Chondrocyte (in vitro differentiated cells): ENCODE measurements around the gene SLC35A5. TPM values are rescaled to one million over a fixed set of nuclear protein-coding genes. Genes with fewer than 3 reads are reported as not detected.

Experiments used
- DNase-seq: peaks from one replicate; pipeline ENCODE4 v3.0.0; 2021; ENCODE audit warnings: mixed read lengths, low spot score
- H3K27ac Mint-ChIP-seq: one replicate; pipeline ENCODE4 v1.8.0; 2021; ENCODE audit warnings: mild to moderate bottlenecking, moderate library complexity, mixed read lengths; ENCODE audit not compliant: unreplicated experiment
- H3K27me3 Mint-ChIP-seq: 2 replicates; pipeline ENCODE4 v1.8.0; 2021; ENCODE audit warnings: low read depth, mixed read lengths
- H3K36me3 Mint-ChIP-seq: 2 replicates; pipeline ENCODE4 v1.8.0; 2021; ENCODE audit warnings: low read depth, mixed read lengths
- H3K4me1 Mint-ChIP-seq: 2 replicates; pipeline ENCODE4 v1.8.0; 2021; ENCODE audit warnings: low read depth, mild to moderate bottlenecking, mixed read lengths
- H3K4me3 Mint-ChIP-seq: one replicate; pipeline ENCODE4 v1.8.0; 2021; ENCODE audit warnings: mild to moderate bottlenecking, moderate library complexity, mixed read lengths; ENCODE audit not compliant: unreplicated experiment
- H3K9me3 Mint-ChIP-seq: 2 replicates; pipeline ENCODE4 v1.8.0; 2021; ENCODE audit warnings: low read depth, mixed read lengths
- total RNA-seq: library from RNA; stranded (reverse); gene quantifications from 3 replicates; pipeline ENCODE4 v1.2.1, GENCODE V29; 2021
- TF ChIP-seq, protein P1 (sequence below): fragments of 200-600 bp; sonication (generic); IDR thresholded peaks from 2 replicates; pipeline ENCODE4 v1.5.0; 2021; ENCODE audit warnings: antibody characterized with exemption, mild to moderate bottlenecking, moderate library complexity

SLC35A5 gene
- total RNA-seq, 1 donor from 2014 or later = 46.4 TPM

DNA sequence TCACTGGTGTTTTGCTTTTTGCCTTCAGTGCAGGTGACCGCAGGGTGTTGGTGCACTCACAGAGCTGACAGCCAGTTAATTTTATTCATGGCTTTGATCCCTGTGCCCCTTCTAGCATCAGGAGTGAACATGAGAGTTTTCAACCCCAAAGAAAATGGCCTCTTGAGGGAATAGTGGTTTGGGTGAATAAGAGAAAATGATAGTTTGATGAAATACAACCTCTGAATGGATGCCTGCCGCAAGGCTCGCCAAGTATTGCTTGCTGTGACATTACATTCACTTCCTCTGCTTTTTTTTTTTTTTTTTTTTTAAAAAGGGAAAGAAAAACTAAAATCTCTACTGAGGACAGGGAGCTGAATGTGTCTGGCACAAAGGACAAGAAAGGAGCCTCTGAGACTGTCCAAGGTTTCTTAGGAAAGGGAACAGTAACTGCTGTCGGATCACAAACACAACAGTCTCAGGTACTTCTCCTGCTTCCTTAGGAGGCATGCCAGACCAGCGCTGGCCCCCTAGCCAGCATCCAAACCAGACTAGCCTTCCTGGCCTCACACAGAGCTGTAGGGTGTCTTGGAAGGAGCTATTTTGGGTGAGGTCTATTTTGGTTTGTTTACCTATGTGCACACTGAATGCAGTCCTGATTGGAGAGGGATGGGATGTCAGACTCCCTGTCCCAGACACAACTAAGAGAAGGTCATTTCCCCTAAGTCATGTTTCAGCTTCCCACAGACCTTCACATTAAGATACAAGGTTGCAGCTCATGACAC lies 50.1 kb downstream of the SLC35A5 start:
- TF ChIP-seq, protein P1, sequence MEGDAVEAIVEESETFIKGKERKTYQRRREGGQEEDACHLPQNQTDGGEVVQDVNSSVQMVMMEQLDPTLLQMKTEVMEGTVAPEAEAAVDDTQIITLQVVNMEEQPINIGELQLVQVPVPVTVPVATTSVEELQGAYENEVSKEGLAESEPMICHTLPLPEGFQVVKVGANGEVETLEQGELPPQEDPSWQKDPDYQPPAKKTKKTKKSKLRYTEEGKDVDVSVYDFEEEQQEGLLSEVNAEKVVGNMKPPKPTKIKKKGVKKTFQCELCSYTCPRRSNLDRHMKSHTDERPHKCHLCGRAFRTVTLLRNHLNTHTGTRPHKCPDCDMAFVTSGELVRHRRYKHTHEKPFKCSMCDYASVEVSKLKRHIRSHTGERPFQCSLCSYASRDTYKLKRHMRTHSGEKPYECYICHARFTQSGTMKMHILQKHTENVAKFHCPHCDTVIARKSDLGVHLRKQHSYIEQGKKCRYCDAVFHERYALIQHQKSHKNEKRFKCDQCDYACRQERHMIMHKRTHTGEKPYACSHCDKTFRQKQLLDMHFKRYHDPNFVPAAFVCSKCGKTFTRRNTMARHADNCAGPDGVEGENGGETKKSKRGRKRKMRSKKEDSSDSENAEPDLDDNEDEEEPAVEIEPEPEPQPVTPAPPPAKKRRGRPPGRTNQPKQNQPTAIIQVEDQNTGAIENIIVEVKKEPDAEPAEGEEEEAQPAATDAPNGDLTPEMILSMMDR = no peak
- Mint-ChIP-seq H3K36me3 (peaks cover 56% of the 10 kb centered on the region), H3K27me3 (no peaks in the 10 kb centered on the region), H3K4me1 (peaks cover 21% of the 10 kb centered on the region), H3K9me3 (no peaks in the 10 kb centered on the region), H3K4me3 (no peak overlapping the region), H3K27ac (peak overlapping the region; percentile 68)
- DNase-seq = no peak

DNA sequence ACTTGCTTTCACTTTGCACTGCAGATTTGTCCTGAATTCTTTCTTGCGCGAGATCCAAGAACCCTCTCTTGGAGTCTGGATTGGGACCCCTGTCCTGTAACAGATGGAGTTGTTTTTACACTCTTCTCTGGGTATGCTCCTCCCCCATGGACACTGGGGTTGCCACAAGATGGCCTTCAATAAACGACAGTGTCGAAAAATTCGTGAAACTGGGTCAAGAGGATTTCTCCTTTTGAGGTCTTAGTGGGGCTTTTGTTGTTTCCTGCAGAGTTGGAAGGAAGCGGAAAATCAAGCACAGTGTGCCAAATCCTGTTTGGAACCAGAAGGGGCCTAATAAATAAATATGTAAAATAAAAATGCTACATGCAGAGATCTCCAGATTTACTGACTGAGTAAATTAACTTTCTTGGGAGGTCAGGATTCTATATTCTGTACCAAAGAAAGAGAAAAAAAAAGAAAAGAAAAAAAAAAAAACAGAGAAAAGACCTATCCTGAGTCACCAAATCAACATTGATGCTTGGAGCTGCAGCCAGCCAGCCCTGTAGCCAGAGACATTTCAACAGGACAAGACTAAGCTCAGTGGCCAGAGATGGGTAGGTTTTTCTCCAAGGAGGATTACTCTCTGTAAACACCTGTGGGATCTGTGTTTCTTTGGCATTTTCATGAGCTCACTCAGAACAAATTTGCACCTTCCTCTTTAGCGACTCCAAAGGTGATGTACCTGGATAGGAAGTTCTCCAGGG lies 54.3 kb downstream of the SLC35A5 start:
- no peaks in the 10 kb centered on the region for H3K27me3 Mint-ChIP-seq
- H3K36me3 Mint-ChIP-seq = peaks cover 48% of the 10 kb centered on the region
- peaks cover 30% of the 10 kb centered on the region for H3K4me1 Mint-ChIP-seq
- H3K4me3 Mint-ChIP-seq = no peak overlapping the region
- no peaks in the 10 kb centered on the region for H3K9me3 Mint-ChIP-seq
- TF ChIP-seq, protein P1 = no peak
- H3K27ac Mint-ChIP-seq = peak overlapping the region; percentile 47
- no peak for DNase-seq

GRCh38 chr3:112617285-112617684 lies 55.4 kb downstream of the SLC35A5 start:
- Mint-ChIP-seq H3K4me1 (peaks cover 26% of the 10 kb centered on the region), H3K4me3 (no peak overlapping the region), H3K27ac (no peak overlapping the region), H3K36me3 (peaks cover 48% of the 10 kb centered on the region), H3K9me3 (no peaks in the 10 kb centered on the region), H3K27me3 (no peaks in the 10 kb centered on the region)
- no peak for DNase-seq
- TF ChIP-seq, protein P1 = no peak

DNA sequence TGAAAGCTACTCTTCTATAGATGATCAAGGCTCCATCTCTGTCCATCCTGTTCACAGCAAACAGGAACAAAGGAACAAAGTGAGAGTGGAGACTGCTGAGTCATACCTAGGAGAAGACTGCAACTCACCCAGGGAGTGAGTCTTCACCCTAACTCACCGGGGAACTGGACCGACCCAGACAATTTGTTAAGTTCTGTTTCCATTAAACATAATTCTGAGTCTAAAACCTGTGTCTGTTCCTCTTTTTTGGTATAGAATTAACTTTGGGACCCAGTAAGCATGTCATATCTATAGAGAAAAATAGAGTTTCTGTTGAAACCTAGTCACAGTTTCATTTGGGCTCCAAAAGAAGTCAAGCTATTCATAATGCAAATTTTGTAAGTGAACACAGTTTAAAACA lies 57.5 kb downstream of the SLC35A5 start:
- Mint-ChIP-seq H3K4me1 (peaks cover 32% of the 10 kb centered on the region), H3K27ac (peak overlapping the region; percentile 66), H3K4me3 (no peak overlapping the region), H3K9me3 (no peaks in the 10 kb centered on the region), H3K27me3 (no peaks in the 10 kb centered on the region), H3K36me3 (peaks cover 51% of the 10 kb centered on the region)
- no peak for DNase-seq
- TF ChIP-seq, protein P1 = no peak

DNA sequence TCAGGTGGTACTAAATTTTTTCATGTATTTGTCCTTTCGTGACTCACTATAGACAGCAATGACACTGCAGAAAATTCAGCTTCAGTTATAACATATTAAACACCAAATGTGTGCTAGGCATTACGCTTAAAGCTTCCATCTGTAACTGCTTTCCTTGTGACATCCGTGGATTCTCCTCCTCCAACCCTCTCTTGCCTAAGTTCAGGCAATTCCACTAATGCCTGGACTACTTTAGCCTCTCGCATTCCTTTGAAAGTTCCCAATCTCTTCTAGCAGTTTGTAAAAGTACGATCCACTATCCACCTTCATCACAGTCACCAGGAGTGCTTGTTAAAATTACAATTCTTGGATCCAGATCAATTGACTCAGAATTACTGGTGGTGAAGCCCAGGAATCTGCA lies 61.4 kb downstream of the SLC35A5 start:
- Mint-ChIP-seq H3K9me3 (no peaks in the 10 kb centered on the region), H3K27ac (peak overlapping the region; percentile 23), H3K27me3 (no peaks in the 10 kb centered on the region), H3K4me1 (peaks cover 50% of the 10 kb centered on the region), H3K4me3 (no peak overlapping the region), H3K36me3 (peaks cover 37% of the 10 kb centered on the region)
- no peak for DNase-seq
- TF ChIP-seq, protein P1 = no peak
